Testis (tissue), 3 donors: ENCODE results near the gene ZNF605. TPM values are rescaled to one million over a fixed set of nuclear protein-coding genes. Genes with fewer than 3 reads are reported as not detected.
A peak's percentile ranks its signal among the peaks of the same experiment; 100 is the strongest.
"Not testable (repeated sequence)": the region's sequence is repeated elsewhere in the genome, so short reads cannot be mapped to it uniquely, and the experiment has no call there.

Source experiments
- DNase-seq: peaks from one replicate; pipeline ENCODE4 v3.0.0-alpha.2; 2019
- H3K27ac ChIP-seq, 2 donors: fragments of 200-600 bp; sonication (generic); one replicate each; pipeline ENCODE4 v1.5.1; 2019
- H3K27me3 ChIP-seq: fragments of 200-600 bp; sonication (generic); one replicate; pipeline ENCODE4 v1.5.1; 2019
- H3K36me3 ChIP-seq: fragments of 200-600 bp; sonication (generic); one replicate; pipeline ENCODE4 v1.5.1; 2017; ENCODE audit warnings: low read depth; ENCODE audit errors: missing control alignments
- H3K4me1 ChIP-seq: fragments of 200-600 bp; sonication (generic); one replicate; pipeline ENCODE4 v1.5.1; 2019
- H3K4me3 ChIP-seq, 2 donors: fragments of 200-600 bp; sonication (generic); one replicate each; pipeline ENCODE4 v1.5.1; 2017 to 2019
- H3K9me3 ChIP-seq: fragments of 200-600 bp; sonication (generic); one replicate; pipeline ENCODE4 v1.5.1; 2017
- POLR2A ChIP-seq: fragments of 450-650 bp; IDR thresholded peaks from one replicate; pipeline ENCODE4 v1.6.1; 2017; ENCODE audit warnings: antibody characterized with exemption, mild to moderate bottlenecking, moderate library complexity
- WGBS, 2 donors: methylation state at CpG; one replicate each; pipeline ENCODE4 v1.1.5; 2018; 5-methylcytosine and 5-hydroxymethylcytosine counted together
- intact Hi-C: fragments of 100-400 bp; cut with DNase I; formaldehyde crosslinking; loops from one replicate; pipeline ENCODE4 v1.15.1; 2023; ENCODE audit warnings: low total_unique reads
- polyA plus RNA-seq: library from polyadenylated mRNA; stranded (reverse); fragments of 350-450 nt; fragmentation: Illumina TruSeq; extraction: RNeasy Lipid Tissue Mini Kit (QIAGEN cat#74804); gene quantifications from one replicate; pipeline ENCODE4 v1.2.3, GENCODE V29; 2014; ENCODE audit warnings: low read depth, low replicate concordance; ENCODE audit not compliant: insufficient read depth
- total RNA-seq, 2 donors: library from RNA; depleted of rRNA; stranded (reverse); fragments of >200 nt; gene quantifications; one replicate each; pipeline ENCODE4 v1.2.3, GENCODE V29; 2016
- TF ChIP-seq, protein P1 (sequence below), 3 experiments: fragments of 450-650 bp in 2 of 3; fragments of 200-600 bp in 1 of 3; sonication (generic) in 1 of 3; IDR thresholded peaks; one replicate each; pipeline ENCODE4 v1.5.1; 2016 to 2019; ENCODE audit warnings: antibody characterized with exemption in 3 of 3, mild to moderate bottlenecking in 2 of 3, moderate library complexity in 1 of 3

Gene ZNF605
- total and polyA plus RNA-seq, 3 donors from 2014 or later = 3.2 to 14.6 (median 13.4) TPM

GRCh38 chr12:132908145-132909029 lies 47.7 kb downstream of the ZNF605 start:
- Histone ChIP-seq H3K9me3 (no peaks in the 10 kb centered on the region), H3K4me1 (no peaks in the 10 kb centered on the region), H3K4me3 (peak overlapping the region; percentile 48 to 81), H3K27me3 (no peaks in the 10 kb centered on the region), H3K27ac (peak overlapping the region; percentile 1 to 88), H3K36me3 (no peaks in the 10 kb centered on the region)
- DNase-seq = peak; percentile 99
- no peak for TF ChIP-seq POLR2A
- TF ChIP-seq, protein P1, sequence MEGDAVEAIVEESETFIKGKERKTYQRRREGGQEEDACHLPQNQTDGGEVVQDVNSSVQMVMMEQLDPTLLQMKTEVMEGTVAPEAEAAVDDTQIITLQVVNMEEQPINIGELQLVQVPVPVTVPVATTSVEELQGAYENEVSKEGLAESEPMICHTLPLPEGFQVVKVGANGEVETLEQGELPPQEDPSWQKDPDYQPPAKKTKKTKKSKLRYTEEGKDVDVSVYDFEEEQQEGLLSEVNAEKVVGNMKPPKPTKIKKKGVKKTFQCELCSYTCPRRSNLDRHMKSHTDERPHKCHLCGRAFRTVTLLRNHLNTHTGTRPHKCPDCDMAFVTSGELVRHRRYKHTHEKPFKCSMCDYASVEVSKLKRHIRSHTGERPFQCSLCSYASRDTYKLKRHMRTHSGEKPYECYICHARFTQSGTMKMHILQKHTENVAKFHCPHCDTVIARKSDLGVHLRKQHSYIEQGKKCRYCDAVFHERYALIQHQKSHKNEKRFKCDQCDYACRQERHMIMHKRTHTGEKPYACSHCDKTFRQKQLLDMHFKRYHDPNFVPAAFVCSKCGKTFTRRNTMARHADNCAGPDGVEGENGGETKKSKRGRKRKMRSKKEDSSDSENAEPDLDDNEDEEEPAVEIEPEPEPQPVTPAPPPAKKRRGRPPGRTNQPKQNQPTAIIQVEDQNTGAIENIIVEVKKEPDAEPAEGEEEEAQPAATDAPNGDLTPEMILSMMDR (IDR thresholded peaks at IDR 0.05) = no peak
- intact Hi-C loops = no loop called here
- WGBS, 2 donors = 1 to 2% methylated on average over 18 to 85 of the region's 85 CpGs

- H3K27me3 ChIP-seq, H3K36me3 ChIP-seq, H3K9me3 ChIP-seq, H3K4me1 ChIP-seq, intact Hi-C loops, DNase-seq: not testable (repeated sequence)
- H3K27ac ChIP-seq = peak overlapping the region; percentile 1 to 88
- peak overlapping the region; percentile 48 to 81 for H3K4me3 ChIP-seq
- WGBS, 2 donors = 6 to 7% methylated on average over 23 of the region's 23 CpGs
These were observed 48.3 kb downstream of the ZNF605 start for GRCh38 chr12:132907789-132908144.

- Histone ChIP-seq H3K27ac (peak overlapping the region in 1 of 2 donors; percentile 88), H3K36me3 (no peaks in the 10 kb centered on the region), H3K4me1 (no peaks in the 10 kb centered on the region), H3K9me3 (no peaks in the 10 kb centered on the region), H3K27me3 (no peaks in the 10 kb centered on the region), H3K4me3 (peak overlapping the region; percentile 48 to 81)
- 15 to 21% methylated on average over 16 of the region's 16 CpGs for WGBS, 2 donors
- intact Hi-C loops = no loop called here
- DNase-seq = no peak
- TF ChIP-seq POLR2A = no peak
- TF ChIP-seq, protein P1 (IDR thresholded peaks at IDR 0.05) = no peak
These were observed 48.9 kb downstream of the ZNF605 start for GRCh38 chr12:132907216-132907615.

GRCh38 chr12:132904718-132905328 lies 51.3 kb downstream of the ZNF605 start:
- peak; percentile 91 for DNase-seq

GRCh38 chr12:132899033-132899432 lies 57.1 kb downstream of the ZNF605 start:
- TF ChIP-seq POLR2A = no peak
- Histone ChIP-seq H3K9me3 (no peaks in the 10 kb centered on the region), H3K27ac (no peak overlapping the region), H3K4me1 (no peaks in the 10 kb centered on the region), H3K36me3 (no peaks in the 10 kb centered on the region), H3K27me3 (no peaks in the 10 kb centered on the region), H3K4me3 (no peak overlapping the region)
- WGBS, 2 donors = 82% methylated on average over 5 of the region's 5 CpGs
- intact Hi-C loops = no loop called here
- no peak for DNase-seq

More at GRCh38 chr12:132904718-132905328, 51.3 kb downstream of the ZNF605 start:
- Histone ChIP-seq H3K9me3 (no peaks in the 10 kb centered on the region), H3K4me3 (peak overlapping the region; percentile 34 to 43), H3K4me1 (no peaks in the 10 kb centered on the region), H3K27ac (no peak overlapping the region), H3K27me3 (no peaks in the 10 kb centered on the region), H3K36me3 (no peaks in the 10 kb centered on the region)
- no peak for TF ChIP-seq POLR2A
- TF ChIP-seq, protein P1 (IDR thresholded peaks at IDR 0.05) = peak; percentile 84 to 91 (median 90)
- intact Hi-C loops = no loop called here
- WGBS, 2 donors = 10% methylated on average over 12 to 30 of the region's 30 CpGs
